SK-N-SH (cell line): Measurements from ENCODE around the gene C8A.

ENCODE experiments used
- CTCF ChIP-seq: fragments of 200-600 bp; sonication (generic); IDR thresholded peaks from 2 replicates; pipeline ENCODE4 v1.6.1; 2017; ENCODE audit warnings: antibody characterized with exemption, mild to moderate bottlenecking, moderate library complexity
- FOXM1 ChIP-seq: IDR thresholded peaks from 2 replicates; pipeline ENCODE4 v1.4.0; 2012; ENCODE audit warnings: low read depth, mild to moderate bottlenecking
- RAD21 ChIP-seq: IDR thresholded peaks from 2 replicates; pipeline ENCODE4 v1.6.1; 2012; ENCODE audit warnings: mild to moderate bottlenecking, low read length
- TF ChIP-seq, protein P1 (sequence below): fragments of 150-350 bp; IDR thresholded peaks from 2 replicates; pipeline ENCODE4 v1.6.1; 2017; ENCODE audit warnings: antibody characterized with exemption, low read length, low read depth, borderline replicate concordance

DNA sequence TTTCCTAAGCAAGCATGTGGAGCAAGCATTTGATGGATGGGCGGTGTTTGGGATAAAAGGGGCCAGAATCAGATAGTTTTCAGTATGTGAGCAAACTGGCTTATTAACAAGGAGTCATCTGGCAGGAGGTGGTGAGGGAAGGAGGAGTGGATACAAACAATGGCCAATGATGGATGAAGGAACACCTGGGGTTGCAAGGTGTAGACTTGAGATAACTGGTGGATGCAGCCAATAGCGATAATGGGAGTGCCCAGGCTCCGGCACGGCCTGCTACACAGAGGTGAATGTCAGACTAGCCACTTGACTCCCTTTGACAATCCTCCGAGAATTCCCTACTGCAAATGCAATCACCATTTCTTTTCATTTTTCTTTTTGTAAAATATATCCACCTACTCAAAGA lies 69.5 kb downstream of the C8A start:
- TF ChIP-seq FOXM1 (no peak), CTCF (no peak), RAD21 (no peak)
- TF ChIP-seq, protein P1, sequence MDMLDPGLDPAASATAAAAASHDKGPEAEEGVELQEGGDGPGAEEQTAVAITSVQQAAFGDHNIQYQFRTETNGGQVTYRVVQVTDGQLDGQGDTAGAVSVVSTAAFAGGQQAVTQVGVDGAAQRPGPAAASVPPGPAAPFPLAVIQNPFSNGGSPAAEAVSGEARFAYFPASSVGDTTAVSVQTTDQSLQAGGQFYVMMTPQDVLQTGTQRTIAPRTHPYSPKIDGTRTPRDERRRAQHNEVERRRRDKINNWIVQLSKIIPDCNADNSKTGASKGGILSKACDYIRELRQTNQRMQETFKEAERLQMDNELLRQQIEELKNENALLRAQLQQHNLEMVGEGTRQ: no peak
